ENCODE data around the gene STOX1.
"Not testable (repeated sequence)": the region's sequence is repeated elsewhere in the genome, so short reads cannot be mapped to it uniquely, and the experiment has no call there.

Gene STOX1

GRCh38 chr10:68829521-68829920 lies 2.2 kb downstream of the STOX1 start:
- no peak for DNase-seq

- DNase-seq: no peak
Measured at GRCh38 chr10:68829952-68830351, 2.6 kb downstream of the STOX1 start.

- no peak for DNase-seq
Measured at GRCh38 chr10:68831961-68832455, 4.7 kb downstream of the STOX1 start.

- DNase-seq: no peak
Measured at GRCh38 chr10:68832601-68833000, 5.3 kb downstream of the STOX1 start.

GRCh38 chr10:68837626-68838322 lies 10.4 kb downstream of the STOX1 start:
- DNase-seq: no peak

GRCh38 chr10:68840650-68841049 lies 13.3 kb downstream of the STOX1 start:
- DNase-seq: not testable (repeated sequence)

GRCh38 chr10:68848281-68848680 lies 20.9 kb downstream of the STOX1 start:
- no peak for DNase-seq

GRCh38 chr10:68848806-68849205 lies 21.5 kb downstream of the STOX1 start:
- DNase-seq: no peak

GRCh38 chr10:68856352-68856751 lies 29.0 kb downstream of the STOX1 start:
- DNase-seq: no peak

- no peak for DNase-seq
Measured at GRCh38 chr10:68857005-68857404, 29.7 kb downstream of the STOX1 start.

GRCh38 chr10:68861253-68861652 lies 33.9 kb downstream of the STOX1 start:
- no peak for DNase-seq

GRCh38 chr10:68864611-68865010 lies 37.3 kb downstream of the STOX1 start:
- no peak for DNase-seq

- DNase-seq: not testable (repeated sequence)
Measured at GRCh38 chr10:68868173-68868572, 40.8 kb downstream of the STOX1 start.

GRCh38 chr10:68869623-68870022 lies 42.3 kb downstream of the STOX1 start:
- no peak for DNase-seq

- no peak for DNase-seq
Measured at GRCh38 chr10:68870061-68870460, 42.7 kb downstream of the STOX1 start.

GRCh38 chr10:68870545-68871104 lies 43.3 kb downstream of the STOX1 start:
- peak; percentile 21 for DNase-seq

- no peak for DNase-seq
Measured at GRCh38 chr10:68871105-68871711, 43.9 kb downstream of the STOX1 start.

GRCh38 chr10:68871731-68872342 lies 44.5 kb downstream of the STOX1 start:
- no peak for DNase-seq

- DNase-seq: no peak
Measured at GRCh38 chr10:68876246-68877138, 49.2 kb downstream of the STOX1 start.

GRCh38 chr10:68877482-68878110 lies 50.3 kb downstream of the STOX1 start:
- DNase-seq: no peak

GRCh38 chr10:68878496-68878895 lies 51.2 kb downstream of the STOX1 start:
- no peak for DNase-seq

- DNase-seq: no peak
Measured at GRCh38 chr10:68879628-68880027, 52.3 kb downstream of the STOX1 start.
